HG03139 (cell line): ENCODE results near the gene YWHAE.
"Not testable (repeated sequence)": the region's sequence is repeated elsewhere in the genome, so short reads cannot be mapped to it uniquely, and the experiment has no call there.

Experiments
- ATAC-seq: cut with Tn5 transposase; IDR thresholded peaks from one replicate; pipeline ENCODE4 v1.9.1; 2021; ENCODE audit not compliant: unreplicated experiment

YWHAE gene

DNA sequence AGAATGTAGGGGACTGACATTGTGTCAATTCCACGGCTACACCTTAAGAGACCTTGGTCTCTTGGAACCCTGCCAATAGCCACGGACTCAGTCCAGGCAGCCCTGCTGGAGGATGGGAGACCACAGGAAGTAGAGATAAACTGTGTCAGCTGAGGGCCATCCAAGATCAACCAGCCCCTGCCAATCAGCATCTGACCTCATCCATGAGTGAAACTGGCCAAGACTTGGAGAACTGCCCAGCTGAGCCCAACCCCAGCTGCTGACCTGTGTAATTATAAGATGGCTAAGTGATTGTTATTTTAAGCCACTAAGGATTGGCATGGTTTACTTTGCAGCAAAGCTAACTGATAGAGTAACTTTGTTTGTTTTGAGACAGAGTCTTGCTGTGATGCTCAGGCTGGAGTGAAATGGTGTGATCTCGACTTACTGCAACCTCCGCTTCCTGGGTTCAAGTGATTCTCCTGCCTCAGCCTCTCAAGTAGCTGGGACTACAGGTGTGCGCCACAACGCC is 13.3 kb upstream of the YWHAE start:
- no peak for ATAC-seq

DNA sequence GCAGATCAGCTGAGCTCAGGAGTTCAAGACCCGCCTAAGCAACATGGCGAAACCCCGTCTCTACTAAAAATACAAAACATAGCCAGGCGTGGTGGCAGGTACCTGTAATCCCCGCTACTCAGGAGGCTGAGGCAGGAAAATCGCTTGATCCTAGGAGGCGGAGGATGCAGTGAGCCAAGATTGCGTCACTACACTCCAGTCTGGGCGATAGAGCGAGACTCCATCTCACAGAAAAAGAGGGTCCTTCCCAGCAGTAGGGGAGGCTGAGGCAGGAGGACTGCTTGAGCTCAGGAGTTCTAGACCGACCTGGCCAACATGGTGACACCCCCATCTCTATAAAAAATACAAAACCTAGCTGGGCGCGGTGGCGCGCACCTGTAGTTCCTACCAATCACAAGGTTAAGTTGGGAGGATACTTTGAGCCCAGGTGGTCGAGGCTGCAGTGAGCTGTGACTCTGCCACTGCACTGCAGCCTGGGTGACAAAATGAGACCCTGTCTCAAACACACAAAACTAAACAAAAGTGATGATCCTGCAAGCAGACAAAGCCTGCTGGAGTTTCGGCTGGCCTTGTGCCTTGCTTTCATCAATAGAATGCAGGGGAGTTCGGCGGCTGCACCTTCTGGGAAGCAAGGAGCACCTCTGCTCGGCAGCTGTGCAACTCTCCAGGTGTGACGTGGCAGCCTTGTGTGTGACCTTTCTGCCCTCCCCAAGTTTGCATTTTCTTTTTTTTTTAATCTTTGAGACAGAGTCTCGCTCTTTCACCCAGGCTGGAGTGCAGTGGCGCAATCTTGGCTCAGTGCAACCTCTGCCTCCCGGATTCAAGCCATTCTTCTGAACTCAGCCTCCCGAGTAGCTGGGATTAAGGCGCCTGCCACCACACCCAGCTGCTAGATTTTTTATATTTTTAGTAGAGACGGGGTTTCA is 12.4 kb upstream of the YWHAE start:
- ATAC-seq: no peak

DNA sequence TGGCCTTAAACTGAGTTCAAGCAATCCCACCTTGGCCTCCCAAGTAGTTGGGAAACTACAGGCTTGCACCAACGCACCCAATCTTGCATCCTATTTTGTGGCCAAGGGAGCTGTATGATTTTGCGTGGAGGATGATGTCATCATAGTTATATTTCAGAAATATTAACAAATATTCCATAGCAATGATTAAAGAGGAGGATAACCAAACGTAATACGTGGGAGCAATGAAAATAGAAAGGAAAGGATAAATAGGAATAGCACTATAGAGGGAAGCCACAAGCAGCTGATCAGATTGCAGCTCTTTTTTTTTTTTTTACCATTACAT is 2.2 kb upstream of the YWHAE start:
- no peak for ATAC-seq

DNA sequence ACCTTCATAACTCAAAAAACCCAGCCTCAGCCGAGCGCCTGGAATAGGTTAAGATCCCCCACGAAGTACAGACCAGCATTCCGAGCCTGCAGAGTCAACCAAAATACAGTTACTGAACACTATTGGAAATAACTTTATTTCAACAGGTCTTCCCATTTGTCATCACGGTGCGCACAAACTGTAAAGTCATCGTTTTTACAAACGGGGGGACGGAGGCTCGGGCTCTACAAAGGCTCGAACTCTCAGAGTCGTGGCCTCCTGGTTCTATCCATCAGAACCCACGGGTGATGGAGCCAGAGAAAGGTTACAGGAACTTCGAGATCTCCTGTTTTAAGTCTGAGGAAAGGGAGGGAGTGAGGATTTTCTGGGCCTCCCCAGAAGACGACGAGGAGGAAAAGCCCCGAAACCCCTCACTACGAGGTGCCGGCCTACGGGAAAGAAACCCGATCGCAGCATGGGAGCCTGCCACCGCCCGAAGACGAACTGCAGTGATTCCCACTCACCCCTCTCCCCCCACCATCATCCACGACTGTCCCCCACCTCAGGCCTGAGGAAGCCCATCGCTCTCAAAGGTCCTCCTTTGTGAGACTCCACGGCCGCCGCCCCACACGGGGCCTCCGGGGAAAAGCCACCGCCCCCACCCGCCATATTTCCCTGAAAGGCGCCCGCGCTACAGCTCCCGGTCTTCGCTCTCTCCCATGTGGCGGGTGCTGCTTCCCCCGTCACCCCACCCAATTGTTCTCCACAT is 917 bp downstream of the YWHAE start:
- no peak for ATAC-seq

DNA sequence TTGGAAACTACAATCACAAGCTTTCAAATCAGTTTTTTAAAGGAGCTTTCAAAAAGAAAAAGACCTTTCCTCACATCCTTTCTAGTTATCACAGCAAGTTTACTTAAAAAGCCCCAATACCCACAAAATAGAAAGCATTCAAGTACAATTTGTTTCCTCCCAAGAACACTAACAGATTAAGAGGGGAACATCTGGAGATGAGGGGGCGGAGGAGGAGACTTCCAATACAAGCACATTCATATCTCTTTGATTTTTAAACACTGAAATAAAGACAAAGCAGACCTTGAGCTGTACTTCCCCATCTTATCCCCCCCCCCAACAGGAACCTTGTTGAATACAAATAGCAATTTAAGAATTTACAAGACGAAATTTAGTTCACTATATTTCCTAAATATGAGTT is 2.0 kb downstream of the YWHAE start:
- no peak for ATAC-seq

DNA sequence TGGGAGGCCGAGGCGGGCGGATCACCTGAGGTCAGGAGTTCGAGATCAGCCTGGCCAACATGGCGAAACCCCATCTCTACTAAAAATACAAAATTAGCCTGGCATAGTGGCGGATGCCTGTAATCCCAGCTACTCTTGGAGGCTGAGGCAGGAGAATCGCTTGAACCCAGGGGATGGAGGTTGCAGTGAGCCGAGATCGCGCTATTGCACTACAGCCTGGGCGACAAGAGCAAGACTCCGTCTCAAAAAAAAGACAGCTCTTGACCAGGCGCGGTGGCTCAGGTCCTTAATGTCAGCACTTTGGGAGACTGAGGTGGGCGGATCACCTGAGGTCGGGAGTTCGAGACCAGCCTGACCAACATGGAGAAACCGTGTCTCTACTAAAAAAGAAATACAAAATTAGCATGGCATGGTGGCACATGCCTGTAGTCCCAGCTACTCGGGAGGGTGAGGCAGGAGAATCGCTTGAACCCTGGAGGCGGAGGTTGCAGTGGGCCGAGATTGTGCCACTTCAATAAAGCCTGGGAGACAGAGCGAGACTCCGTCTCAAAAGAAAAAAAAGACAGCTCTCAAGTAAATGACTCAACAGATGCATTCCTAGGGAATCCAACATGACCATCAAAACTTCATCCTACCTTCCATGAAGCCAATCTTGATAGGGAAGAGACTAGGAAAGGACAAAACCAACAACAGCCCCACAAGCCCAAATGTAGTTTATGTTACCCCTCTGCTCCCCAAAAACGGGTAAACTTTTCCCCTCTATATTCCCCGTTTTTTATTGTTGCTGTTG is 4.0 kb downstream of the YWHAE start:
- ATAC-seq: not testable (repeated sequence)

DNA sequence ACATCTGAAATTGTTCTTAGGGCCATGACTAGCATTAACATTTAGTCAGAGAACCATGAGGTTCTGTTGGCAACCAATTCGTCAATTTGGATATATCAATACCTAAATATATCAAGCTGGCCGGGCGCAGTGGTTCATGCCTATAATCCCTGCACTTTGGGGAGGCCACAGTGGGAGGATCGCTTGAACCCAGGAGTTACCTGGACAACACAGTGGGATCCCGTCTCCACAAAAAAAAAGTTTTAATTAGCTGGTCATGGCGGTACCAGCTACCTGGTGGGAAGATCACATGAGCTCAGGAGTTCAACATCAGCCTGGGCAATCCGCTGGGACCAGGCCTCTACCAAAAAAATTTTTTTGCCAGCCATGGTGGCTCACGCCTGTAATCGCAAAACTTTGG is 8.4 kb downstream of the YWHAE start:
- no peak for ATAC-seq

DNA sequence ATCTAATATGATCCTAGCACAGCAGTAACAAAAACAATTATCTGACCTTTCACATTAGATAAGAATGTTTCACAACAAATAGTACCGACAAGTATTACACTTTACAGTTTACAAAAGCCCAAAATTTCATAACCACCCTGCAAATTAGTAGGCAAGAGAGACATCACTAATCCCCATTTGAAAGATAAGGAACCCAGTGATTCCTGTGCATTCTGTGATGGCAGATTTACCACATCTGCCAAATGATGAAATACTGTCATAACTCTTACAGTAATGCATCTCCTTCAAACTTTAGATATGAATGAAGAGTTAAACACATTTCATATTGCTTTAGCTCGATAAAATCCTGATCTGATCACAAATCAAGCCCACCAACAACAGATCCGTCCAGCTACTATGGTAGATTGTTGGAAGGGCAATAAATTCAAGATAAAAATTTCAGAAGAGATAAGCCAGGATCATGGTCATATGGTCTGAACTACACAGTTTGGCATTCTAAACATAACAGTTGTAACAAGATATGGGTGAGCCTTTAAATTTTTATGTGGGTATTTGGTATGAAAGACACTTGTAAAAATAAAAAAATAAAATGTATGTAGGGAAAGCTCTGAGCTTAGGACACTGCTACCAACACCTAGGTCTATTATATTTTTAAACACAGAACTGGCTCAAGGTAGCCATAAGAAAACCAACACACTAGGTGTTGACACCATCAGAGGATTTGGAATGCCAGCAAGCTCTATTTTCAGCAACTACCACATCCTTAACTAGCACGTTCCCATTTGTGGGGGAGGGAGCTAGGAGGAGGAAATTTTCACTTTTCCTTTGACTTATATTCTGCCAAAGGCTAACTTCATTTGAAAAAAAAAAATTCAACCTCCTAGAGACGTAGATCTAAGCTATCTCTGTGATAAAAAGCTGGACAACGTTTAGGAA is 9.3 kb downstream of the YWHAE start:
- ATAC-seq: no peak

DNA sequence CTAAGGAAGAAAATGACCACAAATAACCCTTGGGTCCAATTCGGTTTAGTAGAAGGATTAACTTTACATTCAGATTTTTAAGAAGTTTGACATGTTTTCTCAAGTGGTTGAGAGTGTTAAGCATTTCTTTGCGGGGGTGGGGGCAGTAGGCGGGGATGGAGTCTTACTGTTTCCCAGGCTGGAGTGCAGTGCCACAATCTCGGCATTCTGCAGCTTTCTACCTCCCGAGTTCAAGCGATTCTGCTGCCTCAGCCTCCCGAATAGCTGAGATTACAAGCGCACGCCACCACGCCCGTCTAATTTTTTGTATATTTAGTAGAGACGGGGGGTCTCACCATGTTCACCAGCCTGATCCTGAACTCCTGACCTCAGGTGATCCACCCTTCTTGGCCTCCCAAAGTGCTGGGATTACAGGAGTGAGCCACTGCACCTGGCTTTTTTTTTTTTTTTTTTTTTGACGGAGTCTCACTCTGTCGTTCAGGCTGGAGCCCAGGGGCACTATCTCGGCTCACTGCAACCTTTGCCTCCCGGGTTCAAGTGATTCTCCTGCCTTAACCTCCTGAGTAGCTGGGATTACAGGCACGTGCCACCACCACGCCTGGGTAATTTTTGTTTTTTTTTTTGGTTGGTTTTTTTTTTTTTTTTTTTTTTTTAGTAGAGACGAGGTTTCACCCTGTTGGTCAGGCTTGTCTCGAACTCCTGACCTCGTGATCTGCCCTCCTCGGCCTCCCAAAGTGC is 12.4 kb downstream of the YWHAE start:
- not testable (repeated sequence) for ATAC-seq

DNA sequence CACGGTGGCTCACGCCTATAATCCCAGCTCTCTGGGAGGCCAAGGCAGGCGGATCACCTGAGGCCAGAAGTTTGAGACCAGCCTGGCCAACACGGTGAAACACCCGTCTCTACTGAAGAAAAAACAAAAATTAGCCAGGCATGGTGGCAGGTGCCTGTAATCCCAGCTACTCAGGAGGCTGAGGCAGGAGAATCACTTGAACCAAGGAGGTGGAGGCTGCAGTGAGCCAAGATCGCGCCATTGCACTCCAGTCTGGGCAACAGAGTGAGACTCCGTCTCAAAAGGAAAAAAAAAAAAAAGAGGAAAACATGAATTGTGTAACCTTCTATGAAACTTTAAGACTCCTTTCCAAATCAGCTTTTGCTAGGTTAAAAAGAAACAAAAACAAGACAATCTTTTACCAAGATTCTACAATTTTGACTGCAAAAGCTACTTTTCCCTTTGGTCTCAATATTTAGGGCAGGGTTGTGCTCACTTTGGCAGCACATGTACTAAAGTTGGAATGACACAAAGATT is 13.3 kb downstream of the YWHAE start:
- not testable (repeated sequence) for ATAC-seq

DNA sequence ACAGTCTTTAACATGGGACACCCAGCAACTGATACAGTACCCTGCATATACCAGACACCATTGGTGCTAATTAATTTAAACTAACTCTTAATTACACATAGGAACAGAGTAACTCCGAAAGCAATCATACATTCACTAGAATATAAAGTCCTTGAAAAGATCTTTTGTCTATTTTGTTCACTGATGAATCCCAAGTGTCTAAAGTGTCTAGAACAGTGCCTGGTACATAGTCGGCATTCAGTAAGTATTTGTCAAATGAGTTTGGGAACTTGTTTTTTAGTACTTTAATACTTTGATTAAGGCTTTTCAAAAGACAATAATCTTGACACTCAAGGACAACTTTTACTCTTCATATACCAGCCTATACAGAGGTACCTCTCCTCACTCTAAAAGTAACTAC is 13.8 kb downstream of the YWHAE start:
- no peak for ATAC-seq

DNA sequence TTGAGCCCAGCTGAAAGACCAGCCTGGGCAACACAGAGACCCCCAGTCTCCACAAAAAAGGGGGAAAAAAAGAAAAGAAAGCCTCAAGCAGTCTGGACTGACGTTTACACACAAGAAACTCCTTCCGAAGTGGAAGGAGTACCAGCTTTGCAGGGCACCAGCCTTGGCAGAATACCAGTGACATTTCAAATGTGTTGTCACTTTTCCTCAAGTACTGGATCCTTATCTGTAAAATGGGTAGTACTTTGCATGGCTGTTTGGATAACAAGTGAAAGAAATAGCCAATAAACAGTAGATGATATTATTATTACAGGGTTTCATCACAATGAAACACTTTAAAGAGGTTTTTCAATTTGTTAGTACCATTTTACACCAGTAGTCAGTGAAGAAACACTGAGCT is 14.2 kb downstream of the YWHAE start:
- no peak for ATAC-seq

DNA sequence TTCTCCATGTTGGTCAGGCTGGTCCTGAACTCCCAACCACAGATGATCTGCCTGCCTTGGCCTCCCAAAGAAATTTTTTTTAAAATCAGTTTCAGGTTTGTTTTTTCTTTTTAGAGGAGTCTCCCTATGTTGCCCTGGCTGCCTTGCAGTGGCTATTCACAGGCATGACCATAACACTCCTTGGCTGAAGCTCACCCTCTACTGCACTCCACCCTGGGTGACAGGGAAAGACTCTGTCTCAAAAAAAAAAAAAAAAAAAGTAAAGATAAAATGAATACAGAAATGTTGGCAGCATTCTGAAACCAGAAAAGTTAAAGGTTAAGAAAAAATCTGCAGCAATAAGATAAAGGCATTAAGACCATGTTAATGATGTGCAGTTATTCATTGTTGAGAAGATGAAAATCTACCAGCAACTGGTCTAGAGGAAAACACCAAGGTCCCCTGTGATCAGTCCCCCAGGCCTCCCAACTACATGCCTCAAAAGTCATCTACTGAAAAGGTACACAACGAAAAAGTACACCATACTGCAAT is 15.1 kb downstream of the YWHAE start:
- ATAC-seq: no peak

DNA sequence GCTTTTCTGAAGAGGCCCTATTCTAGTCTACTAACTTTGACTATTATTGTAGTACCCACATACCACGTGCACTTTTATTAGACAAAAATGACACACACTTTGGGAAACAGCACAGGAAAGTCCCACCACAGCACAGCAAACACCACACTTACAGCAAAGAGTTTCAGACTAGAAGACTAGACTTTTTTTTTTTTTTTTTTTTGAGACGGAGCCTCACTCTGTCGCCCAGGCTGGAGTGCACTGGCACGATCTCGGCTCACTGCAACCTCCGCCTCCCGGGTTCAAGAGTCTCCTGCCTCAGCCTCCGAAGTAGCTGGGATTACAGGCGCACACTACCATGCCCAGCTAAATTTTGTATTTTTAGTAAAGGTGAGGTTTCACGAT is 20.1 kb downstream of the YWHAE start:
- ATAC-seq: no peak

DNA sequence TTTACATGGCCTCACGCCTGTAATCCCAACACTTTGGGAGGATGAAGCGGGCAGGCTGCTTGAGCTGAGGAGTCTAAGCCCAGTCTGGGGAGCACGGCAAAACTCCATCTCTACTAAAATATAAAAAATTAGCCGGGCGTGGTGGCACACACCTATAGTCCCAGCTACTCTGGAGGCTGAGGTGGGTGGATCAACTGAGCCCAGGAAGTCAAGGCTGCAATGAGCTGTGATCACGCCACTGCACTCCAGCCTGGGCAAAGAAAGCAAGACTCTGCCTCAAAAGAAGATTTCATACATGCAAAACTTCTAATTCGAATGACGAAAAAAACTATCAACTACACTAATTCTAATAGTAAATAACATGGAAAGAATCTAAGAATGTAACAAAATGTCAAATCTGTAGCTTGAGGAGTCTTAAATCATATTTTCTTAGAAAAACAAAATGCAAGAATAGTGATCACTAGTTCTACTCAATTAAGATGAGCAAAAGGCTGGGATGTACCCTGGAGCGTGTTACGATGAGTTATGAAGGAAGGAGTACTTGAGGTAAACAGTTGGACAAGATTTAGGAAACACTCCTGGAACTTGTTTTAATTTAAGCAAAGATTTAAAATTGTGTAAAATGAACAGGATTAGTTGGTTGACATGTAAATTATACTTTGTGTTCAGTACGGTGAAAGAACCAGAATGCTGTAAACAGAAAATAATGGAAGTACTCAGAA is 20.7 kb downstream of the YWHAE start:
- ATAC-seq: no peak

DNA sequence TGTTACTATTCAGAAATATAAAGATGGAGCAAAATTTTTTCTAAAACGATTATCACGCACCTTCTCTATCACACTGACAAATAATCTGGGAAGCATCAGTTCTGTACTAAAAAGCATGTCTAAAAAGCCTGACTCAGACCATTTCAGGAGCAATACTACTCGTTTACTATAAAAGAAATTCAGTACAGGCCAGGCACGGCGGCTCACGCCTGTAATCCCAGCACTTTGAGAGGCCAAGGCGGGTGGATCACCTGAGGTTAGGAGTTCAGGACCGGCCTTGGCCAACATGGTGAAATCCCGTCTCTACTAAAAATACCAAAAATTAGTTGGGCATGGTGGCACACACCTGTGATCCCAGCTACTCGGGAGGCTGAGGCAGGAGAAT is 21.6 kb downstream of the YWHAE start:
- not testable (repeated sequence) for ATAC-seq

DNA sequence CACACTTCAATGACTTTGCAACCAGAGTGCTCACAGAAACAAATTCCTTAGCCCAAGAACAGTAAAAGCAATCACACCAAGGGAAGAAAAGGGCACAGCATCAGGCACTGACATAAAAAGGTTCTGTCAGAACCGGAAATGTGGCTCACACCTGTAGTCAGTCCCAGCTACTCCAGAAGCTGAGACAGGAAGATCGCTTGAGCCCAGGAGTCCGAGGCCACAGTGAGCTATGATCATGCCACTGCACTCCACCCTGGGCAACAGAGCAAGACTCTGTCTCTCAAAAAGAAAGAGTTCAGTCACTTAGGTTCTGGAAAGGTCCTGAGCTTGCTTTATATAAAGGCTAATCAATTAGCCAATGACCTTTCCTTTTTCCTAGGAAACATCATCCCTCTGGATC is 22.7 kb downstream of the YWHAE start:
- no peak for ATAC-seq

DNA sequence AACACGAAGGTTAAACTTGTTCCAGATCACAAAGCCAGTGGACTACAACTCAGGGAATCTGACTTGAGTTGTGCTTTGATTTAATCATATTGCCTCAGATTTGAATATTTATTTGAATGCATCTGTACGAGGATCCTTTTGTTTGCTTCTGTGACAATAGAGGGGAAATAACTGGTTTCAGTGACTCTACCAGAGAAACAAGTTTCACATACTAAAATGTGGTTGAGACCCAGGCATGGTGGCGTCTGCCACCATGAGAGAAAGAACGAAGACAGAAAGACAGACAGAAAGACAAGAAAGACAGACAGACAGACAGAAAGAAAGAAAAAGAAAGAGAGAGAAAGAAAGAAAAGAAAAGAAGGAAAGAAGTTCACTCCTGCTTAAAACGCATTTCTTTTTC is 24.0 kb downstream of the YWHAE start:
- no peak for ATAC-seq

DNA sequence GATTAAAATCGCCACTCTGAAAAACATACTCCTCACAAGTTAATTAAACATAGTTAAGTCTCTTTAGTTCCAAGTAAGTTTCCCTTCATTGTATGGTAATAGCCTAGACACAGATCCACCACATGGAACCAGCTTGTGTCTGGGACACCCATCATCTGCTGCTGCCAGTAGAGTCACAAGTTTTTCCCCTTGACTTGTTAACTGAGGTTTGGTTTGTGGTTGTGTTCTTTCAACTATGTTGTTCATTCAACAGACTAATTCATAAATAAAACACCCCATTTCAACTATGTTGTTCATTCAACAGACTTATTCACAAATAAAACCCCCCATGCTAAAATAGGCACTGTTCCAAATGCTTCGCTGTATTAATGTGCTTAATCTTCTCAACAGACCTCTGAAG is 24.4 kb downstream of the YWHAE start:
- no peak for ATAC-seq
